ENCODE measurements around the gene FBLN2. TPM values are rescaled to one million over a fixed set of nuclear protein-coding genes. Genes with fewer than 3 reads are reported as not detected.

FBLN2 gene
- polyA plus RNA-seq, 2 of the 4 experiments (the other 2 are of a cell fraction): 1.1 to 2.7 TPM

GRCh38 chr3:13684854-13685253 is 135.9 kb downstream of the FBLN2 start:
- no peak for FAIRE-seq
- POLR2A ChIA-PET: no interaction called here

More at GRCh38 chr3:13684854-13685253, 135.9 kb downstream of the FBLN2 start:
- ATAC-seq (no peak), DNase-seq (ENCODE audit: low read depth in 1 of 2, low spot score in 1 of 2) (no peak)
- Histone ChIP-seq H3K27ac (no peak overlapping the region), H3K4me2 (no peak overlapping the region), H3K9me3 (no peaks in the 10 kb centered on the region), H3K4me3 (no peak overlapping the region), H3K4me1 (no peaks in the 10 kb centered on the region)
- CTCF ChIA-PET: interaction anchor here (1.2 to 1.4 kb wide), 2 partner anchors 14 to 200 kb away, joined by 3 read pairs; no protein-coding TSS in a partner anchor
- 37% methylated on average over 10 of the region's 10 CpGs for WGBS (ENCODE audit: missing lambda C conversion rate)
- TF ChIP-seq ZSCAN20 (CRISPR knock-in tag; IDR thresholded peaks at IDR 0.05) (no peak), PBX3 (IDR thresholded peaks at IDR 0.05) (no peak), BCL3 (IDR thresholded peaks at IDR 0.05) (no peak), MAX (IDR thresholded peaks at IDR 0.05) (no peak), NR3C1 (IDR thresholded peaks at IDR 0.05) (no peak), HMGXB4 (CRISPR knock-in tag; IDR thresholded peaks at IDR 0.05; ENCODE audit: borderline replicate concordance) (no peak), RAD21 (conservative IDR thresholded peaks at IDR 0.05 in 1 of 2, IDR thresholded peaks at IDR 0.05 in 1 of 2) (no peak), NFE2L2 (conservative IDR thresholded peaks at IDR 0.05; ENCODE audit: low read length) (no peak), RFX5 (IDR thresholded peaks at IDR 0.05) (no peak), RCOR1 (IDR thresholded peaks at IDR 0.05; ENCODE audit: low read depth, low read length) (no peak), USF2 (IDR thresholded peaks at IDR 0.05) (no peak), HDAC2 (IDR thresholded peaks at IDR 0.05) (no peak), ZC3H11A (IDR thresholded peaks at IDR 0.05) (no peak), TP53 (CRISPR knock-in tag; IDR thresholded peaks at IDR 0.05) (no peak), MAZ (IDR thresholded peaks at IDR 0.05; ENCODE audit: borderline replicate concordance, low read depth, low read length) (no peak), HEYL (CRISPR knock-in tag; IDR thresholded peaks at IDR 0.05) (no peak), PHF8 (IDR thresholded peaks at IDR 0.05; ENCODE audit: borderline replicate concordance, low read depth) (no peak), ELK1 (IDR thresholded peaks at IDR 0.05; ENCODE audit: low read depth, low read length) (no peak), TFCP2L1 (CRISPR knock-in tag; IDR thresholded peaks at IDR 0.05) (no peak)

All from A549 (cell line).